ENCODE results near the gene MLLT3.

MLLT3 gene

GRCh38 chr9:20356403-20357036 lies 265.8 kb downstream of the MLLT3 start:
- Histone ChIP-seq H3K36me3 (ENCODE audit: insufficient read depth) (no peaks in the 10 kb centered on the region), H3K4me3 (IDR thresholded peaks at IDR 0.05; ENCODE audit: insufficient read depth, low read depth, low read length) (no peak overlapping the region), H4K20me1 (ENCODE audit: insufficient read depth) (no peaks in the 10 kb centered on the region), H3K79me2 (ENCODE audit: insufficient read depth, low read depth) (no peaks in the 10 kb centered on the region), H3K4me1 (ENCODE audit: low read depth, poor library complexity, severe bottlenecking) (peaks cover 9% of the 10 kb centered on the region), H3K9ac (no peak overlapping the region), H3K4me2 (no peak overlapping the region), H2AFZ (ENCODE audit: low read depth) (no peak overlapping the region), H3K27ac (no peak overlapping the region), H3K27me3 (ENCODE audit: insufficient read depth, low read depth) (no peaks in the 10 kb centered on the region)
- TF ChIP-seq CTCF (conservative IDR thresholded peaks at IDR 0.05; ENCODE audit: low read depth, low read length) = peak; percentile 65

DNA sequence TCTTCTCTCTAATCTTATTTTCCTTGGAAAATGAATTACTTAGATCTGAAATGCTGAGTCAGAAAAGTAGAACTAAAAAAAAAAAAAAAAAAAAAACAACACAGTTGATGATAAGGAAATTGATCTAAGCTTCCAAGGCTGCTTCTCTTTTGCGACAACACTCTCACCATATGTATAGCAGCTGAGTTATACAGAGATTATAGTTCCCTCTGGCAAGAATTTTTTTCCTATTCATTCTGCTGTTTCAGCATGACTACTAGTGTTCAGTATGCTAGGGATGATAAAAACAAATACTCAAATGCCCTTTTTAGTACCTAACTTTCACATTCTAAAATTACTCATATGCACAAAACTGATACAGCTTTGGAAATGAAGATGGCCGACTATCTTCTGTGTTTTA lies 267.3 kb downstream of the MLLT3 start:
- no peak overlapping the region for H3K27ac ChIP-seq
- H3K27me3 ChIP-seq (ENCODE audit: insufficient read depth, low read depth) = no peaks in the 10 kb centered on the region
- no peaks in the 10 kb centered on the region for H3K36me3 ChIP-seq (ENCODE audit: insufficient read depth)
- no peak for TF ChIP-seq CTCF (conservative IDR thresholded peaks at IDR 0.05; ENCODE audit: low read depth, low read length)
- H3K4me2 ChIP-seq = no peak overlapping the region
- H2AFZ ChIP-seq (ENCODE audit: low read depth) = no peak overlapping the region
- H3K4me1 ChIP-seq (ENCODE audit: low read depth, poor library complexity, severe bottlenecking) = peaks cover 9% of the 10 kb centered on the region
- H3K79me2 ChIP-seq (ENCODE audit: insufficient read depth, low read depth) = no peaks in the 10 kb centered on the region
- no peak overlapping the region for H3K4me3 ChIP-seq (IDR thresholded peaks at IDR 0.05; ENCODE audit: insufficient read depth, low read depth, low read length)
- H4K20me1 ChIP-seq (ENCODE audit: insufficient read depth) = no peaks in the 10 kb centered on the region
- no peak overlapping the region for H3K9ac ChIP-seq

GRCh38 chr9:20353931-20354652 lies 268.2 kb downstream of the MLLT3 start:
- H4K20me1 ChIP-seq (ENCODE audit: insufficient read depth) = no peaks in the 10 kb centered on the region
- H3K27ac ChIP-seq = no peak overlapping the region
- no peak overlapping the region for H3K4me3 ChIP-seq (IDR thresholded peaks at IDR 0.05; ENCODE audit: insufficient read depth, low read depth, low read length)
- no peak overlapping the region for H3K4me2 ChIP-seq
- H3K9ac ChIP-seq = no peak overlapping the region
- H3K27me3 ChIP-seq (ENCODE audit: insufficient read depth, low read depth) = no peaks in the 10 kb centered on the region
- TF ChIP-seq CTCF (conservative IDR thresholded peaks at IDR 0.05; ENCODE audit: low read depth, low read length) = no peak
- H3K79me2 ChIP-seq (ENCODE audit: insufficient read depth, low read depth) = no peaks in the 10 kb centered on the region
- no peak overlapping the region for H2AFZ ChIP-seq (ENCODE audit: low read depth)
- H3K4me1 ChIP-seq (ENCODE audit: low read depth, poor library complexity, severe bottlenecking) = peaks cover 9% of the 10 kb centered on the region
- no peaks in the 10 kb centered on the region for H3K36me3 ChIP-seq (ENCODE audit: insufficient read depth)

- Histone ChIP-seq H3K9ac (no peak overlapping the region), H3K4me2 (no peak overlapping the region), H3K27ac (no peak overlapping the region), H3K36me3 (ENCODE audit: insufficient read depth) (no peaks in the 10 kb centered on the region), H3K4me3 (IDR thresholded peaks at IDR 0.05; ENCODE audit: insufficient read depth, low read depth, low read length) (no peak overlapping the region), H4K20me1 (ENCODE audit: insufficient read depth) (no peaks in the 10 kb centered on the region), H3K27me3 (ENCODE audit: insufficient read depth, low read depth) (no peaks in the 10 kb centered on the region), H3K4me1 (ENCODE audit: low read depth, poor library complexity, severe bottlenecking) (peaks cover 9% of the 10 kb centered on the region), H3K79me2 (ENCODE audit: insufficient read depth, low read depth) (no peaks in the 10 kb centered on the region), H2AFZ (ENCODE audit: low read depth) (no peak overlapping the region)
- TF ChIP-seq CTCF (conservative IDR thresholded peaks at IDR 0.05; ENCODE audit: low read depth, low read length) = no peak
Measured at GRCh38 chr9:20353524-20353923, 268.8 kb downstream of the MLLT3 start.
